OCI-LY3 (cell line): ENCODE measurements around the gene CTSD.

Source experiments
- EZH2phosphoT487 ChIP-seq: fragments of 200-600 bp; shearing (Covaris generic); IDR thresholded peaks from 2 replicates; pipeline ENCODE4 v1.6.1; 2018; ENCODE audit warnings: antibody characterized with exemption, mixed run types, low read depth
- TF ChIP-seq, protein P1 (sequence below): fragments of 200-600, 300-600 bp; sonication (generic); IDR thresholded peaks from 2 replicates; pipeline ENCODE4 v1.5.1; 2014; ENCODE audit warnings: antibody characterized with exemption, low read length, low read depth

DNA sequence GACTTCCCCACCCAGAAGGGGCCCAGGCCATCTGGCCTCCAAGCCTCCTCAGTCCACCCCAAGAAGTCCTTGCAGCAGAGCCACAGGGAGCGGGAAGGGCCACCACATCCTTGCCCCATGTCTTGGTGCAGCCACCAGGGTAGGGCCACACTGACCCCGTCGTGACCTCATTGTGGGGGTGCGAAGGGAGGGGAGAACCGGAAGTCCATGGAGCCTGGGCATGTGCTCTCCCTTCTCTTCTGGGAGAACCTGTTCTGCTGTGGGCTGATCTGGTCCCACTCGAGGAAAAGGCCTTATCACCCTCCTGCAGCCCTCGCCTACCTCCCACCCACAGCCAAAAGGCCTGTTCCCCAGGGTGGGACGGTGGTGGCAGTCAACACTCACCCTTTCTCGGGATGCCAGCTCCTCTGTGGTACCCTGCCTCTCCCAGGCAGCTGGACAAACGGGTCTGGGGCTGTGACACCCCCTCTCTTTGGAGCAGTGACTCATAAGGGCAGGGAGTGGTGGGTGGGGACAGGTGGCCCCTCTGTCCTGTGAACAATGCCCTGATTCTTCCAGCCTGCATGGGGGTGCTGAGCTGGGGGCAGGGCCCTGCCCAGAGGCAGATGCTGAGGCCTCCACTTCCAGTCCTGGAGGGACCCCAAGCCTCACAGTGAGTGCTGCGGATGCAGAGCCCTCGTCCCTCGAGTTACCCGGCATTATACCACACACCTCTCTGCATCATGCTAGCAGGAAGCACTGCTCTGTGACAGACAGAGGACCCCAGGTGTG, 14.6 kb upstream of the CTSD start:
- TF ChIP-seq, protein P1, sequence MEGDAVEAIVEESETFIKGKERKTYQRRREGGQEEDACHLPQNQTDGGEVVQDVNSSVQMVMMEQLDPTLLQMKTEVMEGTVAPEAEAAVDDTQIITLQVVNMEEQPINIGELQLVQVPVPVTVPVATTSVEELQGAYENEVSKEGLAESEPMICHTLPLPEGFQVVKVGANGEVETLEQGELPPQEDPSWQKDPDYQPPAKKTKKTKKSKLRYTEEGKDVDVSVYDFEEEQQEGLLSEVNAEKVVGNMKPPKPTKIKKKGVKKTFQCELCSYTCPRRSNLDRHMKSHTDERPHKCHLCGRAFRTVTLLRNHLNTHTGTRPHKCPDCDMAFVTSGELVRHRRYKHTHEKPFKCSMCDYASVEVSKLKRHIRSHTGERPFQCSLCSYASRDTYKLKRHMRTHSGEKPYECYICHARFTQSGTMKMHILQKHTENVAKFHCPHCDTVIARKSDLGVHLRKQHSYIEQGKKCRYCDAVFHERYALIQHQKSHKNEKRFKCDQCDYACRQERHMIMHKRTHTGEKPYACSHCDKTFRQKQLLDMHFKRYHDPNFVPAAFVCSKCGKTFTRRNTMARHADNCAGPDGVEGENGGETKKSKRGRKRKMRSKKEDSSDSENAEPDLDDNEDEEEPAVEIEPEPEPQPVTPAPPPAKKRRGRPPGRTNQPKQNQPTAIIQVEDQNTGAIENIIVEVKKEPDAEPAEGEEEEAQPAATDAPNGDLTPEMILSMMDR = no peak
- TF ChIP-seq EZH2phosphoT487 = no peak
